HG02610 (cell line): ENCODE data around the gene SRRM5.
A peak's percentile ranks its signal among the peaks of the same experiment; 100 is the strongest.
"Not testable (repeated sequence)": the region's sequence is repeated elsewhere in the genome, so short reads cannot be mapped to it uniquely, and the experiment has no call there.

Source experiments
- ATAC-seq: cut with Tn5 transposase; IDR thresholded peaks from one replicate; pipeline ENCODE4 v1.9.1; 2021; ENCODE audit warnings: mild to moderate bottlenecking, moderate library complexity; ENCODE audit not compliant: unreplicated experiment

SRRM5 gene

GRCh38 chr19:43591904-43592772, 19.8 kb upstream of the SRRM5 start:
- ATAC-seq = no peak

DNA sequence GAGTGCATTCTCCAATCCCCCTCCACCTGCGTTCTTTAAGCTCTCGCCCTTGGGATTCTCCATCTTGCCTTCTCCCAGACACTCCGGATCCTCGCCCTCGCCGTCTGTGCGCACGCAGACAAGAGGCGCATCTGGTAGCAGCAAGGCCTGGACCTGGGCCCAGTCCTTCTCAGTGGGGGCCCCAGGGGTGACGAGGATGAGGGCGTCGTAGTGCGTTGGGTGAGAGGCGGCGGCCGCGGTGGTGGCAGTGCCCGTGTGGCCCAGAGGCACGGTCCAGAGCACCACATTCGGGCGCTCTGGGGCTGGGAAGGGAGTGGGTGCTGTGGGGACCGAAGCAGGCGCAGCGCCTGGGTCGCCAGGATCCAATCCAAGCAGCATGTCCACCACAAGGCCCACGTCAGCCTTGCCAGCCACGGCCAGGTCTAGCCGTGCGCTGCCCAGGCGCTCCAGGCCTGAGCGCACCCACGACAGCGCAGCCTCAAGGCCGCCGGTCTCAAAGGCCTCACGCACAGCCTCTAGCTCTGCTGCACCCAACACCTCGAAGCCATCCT, 19.0 kb upstream of the SRRM5 start:
- no peak for ATAC-seq

DNA sequence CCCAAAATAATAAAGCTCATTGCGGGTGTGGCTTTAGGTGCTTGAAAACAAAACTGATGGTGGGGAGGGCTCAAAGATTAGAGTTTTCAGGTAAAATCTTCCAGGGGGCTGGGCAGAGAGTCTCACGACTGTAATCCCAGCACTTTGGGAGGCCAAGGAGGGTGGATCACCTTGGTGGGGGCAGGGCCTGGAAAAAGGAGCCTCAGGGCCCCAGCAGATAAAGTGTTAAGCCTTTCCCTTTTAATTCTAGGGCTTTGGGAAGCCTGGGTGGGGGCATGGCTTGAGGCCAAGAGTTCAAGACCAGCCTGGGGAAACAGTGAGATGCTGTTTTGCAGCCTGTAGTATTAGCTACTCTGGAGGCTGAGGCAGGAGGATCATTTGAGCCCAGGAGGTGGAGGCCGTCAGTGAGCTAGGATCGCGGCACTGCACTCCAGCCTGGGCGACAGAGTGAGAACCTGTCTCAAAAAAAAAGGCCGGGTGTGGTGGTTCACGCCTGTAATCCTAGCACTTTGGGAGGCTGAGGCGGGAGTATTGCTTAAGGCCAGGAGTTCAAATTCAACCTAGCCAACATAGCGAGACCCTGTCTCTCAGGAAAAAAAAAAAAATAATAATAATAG, 17.7 kb upstream of the SRRM5 start:
- ATAC-seq = no peak

DNA sequence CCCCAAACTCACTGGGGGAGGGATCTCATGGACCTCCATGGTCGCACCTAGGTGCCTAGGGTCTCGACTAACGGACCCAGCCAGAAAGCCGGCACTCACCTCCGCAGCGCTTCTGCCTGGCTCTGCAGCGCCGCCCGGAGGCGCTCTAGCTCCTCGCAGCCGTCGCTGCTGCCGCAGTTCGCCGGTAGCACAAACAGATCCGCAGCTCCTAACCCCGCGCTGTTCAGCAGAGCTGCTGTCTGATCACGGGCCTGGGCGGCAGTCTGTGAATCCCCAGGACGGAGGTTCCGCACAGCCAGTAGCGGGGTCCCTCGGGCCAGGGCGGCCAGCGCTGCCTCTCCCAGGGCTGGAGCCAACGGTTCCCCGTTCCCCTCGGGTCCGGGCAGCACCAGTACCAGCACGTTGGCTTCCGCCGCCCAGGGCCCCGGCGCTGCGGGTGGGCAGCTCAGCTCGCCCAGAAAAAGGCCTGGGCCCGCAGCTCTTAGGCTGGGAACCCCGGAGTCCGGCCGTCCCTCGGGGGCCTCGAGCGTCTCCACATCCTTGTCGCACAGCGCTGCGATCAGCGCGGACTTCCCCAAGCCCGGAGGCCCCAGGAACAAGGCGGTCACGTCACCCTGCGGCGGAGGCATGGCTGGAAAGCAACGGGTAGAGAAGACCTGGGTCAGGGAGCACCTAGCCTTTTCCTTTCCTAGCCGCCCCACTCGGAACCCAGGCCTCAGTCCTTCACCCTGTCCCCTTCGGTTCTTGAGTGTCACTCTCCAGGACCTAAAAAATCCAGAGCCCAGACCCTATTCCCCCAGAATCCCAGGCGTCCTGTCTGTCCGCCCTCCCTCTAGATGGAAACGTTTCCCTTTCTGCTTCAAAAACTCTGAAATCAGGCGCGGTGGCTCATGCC, 16.9 kb upstream of the SRRM5 start:
- ATAC-seq = peak; percentile 26

DNA sequence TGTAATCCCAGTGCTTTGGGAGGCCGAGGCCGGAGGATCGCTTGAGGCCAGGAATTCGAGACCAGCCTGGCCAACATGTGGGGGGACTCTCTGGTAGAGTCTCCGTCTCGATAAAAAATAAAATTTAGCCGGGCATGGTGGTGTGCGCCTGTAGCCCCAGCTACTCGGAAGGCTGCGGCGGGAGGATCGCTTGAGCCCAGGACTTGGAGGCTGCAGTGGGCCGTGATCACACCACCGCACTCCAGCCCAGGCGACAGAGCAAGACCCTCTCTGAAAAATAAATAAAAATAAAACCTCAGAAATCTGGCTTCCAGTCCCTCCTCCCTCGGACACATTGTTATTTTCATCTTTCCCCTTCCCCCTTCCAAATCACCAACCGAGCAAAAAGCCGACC, 16.3 kb upstream of the SRRM5 start:
- no peak for ATAC-seq

DNA sequence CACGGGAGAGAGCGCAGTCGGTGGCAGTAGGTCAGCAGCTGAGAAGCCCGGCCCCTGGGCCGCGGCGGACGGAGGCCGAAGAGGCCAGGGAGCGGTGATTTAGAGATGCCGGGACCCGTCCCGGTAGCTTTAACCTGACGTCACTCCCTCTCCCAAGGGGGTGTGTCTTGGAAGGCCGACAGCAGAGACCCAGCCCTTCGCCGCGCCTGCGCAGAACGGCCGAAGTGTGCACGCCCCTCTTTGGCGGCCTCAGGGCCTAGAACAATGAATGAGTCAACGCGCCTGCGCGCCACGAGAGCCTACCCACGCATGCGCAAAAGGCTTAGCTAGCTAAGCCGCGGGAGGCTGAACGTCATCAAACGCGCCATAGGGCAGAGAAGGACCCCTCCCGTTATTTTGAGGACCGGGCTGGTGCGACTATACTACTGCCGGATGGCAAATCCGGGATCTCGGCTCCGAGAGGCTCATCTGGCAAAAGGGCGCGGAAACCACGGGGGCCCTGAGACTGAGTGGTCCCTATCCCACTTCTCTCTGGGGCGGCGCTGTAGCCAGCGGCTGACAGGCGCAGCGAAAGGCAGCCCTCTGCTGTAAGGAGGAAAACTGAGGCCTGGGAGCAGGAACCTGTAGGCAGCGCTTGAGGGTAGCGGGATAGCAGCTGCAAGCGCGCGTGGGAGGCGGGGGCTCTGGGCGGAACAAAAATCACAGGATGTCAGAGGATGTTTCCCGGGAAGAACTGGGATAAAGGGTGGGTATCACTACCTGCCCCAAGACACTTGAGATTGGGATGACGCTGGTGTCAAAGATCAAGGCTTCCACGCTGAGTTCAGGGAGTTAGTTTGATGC, 15.7 kb upstream of the SRRM5 start, which contains the start of the genes IRGQ and ZNF576:
Gene IRGQ, minus strand, starts transcription at position 136 of the 843 bp plus-strand sequence. CDS start 796 bp downstream, outside the sequence.
Gene ZNF576, plus strand, starts transcription at position 597 of the 843 bp plus-strand sequence. CDS start 514 bp downstream, outside the sequence.
- ATAC-seq = peak; percentile 77

- no peak for ATAC-seq
Observed at GRCh38 chr19:43596842-43597461, 14.9 kb upstream of the SRRM5 start.

DNA sequence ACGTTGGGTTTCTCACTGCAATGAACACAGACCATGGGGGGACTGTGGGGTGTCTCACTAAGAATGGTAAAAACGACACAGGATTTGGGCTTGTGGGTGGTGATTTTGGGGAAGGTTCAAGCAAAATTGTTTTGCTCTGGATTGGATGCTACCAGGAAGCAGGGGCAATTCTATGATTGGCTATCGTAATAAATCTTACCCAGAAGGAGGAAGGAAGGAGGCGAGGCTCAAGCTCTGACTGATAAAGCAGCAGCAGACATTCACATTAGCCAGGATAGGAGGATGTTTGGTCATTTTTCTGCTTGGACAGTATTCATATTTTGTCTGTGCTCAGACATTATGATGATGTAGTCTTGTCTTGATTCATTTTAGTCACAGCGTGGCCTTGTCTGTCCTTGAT, 14.0 kb upstream of the SRRM5 start:
- ATAC-seq = no peak

GRCh38 chr19:43598445-43599240, 13.2 kb upstream of the SRRM5 start:
- no peak for ATAC-seq

- ATAC-seq = no peak
Observed at GRCh38 chr19:43599635-43600295, 12.1 kb upstream of the SRRM5 start.

GRCh38 chr19:43600326-43600725, 11.6 kb upstream of the SRRM5 start:
- ATAC-seq = not testable (repeated sequence)

- no peak for ATAC-seq
Observed at GRCh38 chr19:43605875-43606568, 5.9 kb upstream of the SRRM5 start.

- no peak for ATAC-seq
Observed at GRCh38 chr19:43606569-43607229, 5.2 kb upstream of the SRRM5 start.

DNA sequence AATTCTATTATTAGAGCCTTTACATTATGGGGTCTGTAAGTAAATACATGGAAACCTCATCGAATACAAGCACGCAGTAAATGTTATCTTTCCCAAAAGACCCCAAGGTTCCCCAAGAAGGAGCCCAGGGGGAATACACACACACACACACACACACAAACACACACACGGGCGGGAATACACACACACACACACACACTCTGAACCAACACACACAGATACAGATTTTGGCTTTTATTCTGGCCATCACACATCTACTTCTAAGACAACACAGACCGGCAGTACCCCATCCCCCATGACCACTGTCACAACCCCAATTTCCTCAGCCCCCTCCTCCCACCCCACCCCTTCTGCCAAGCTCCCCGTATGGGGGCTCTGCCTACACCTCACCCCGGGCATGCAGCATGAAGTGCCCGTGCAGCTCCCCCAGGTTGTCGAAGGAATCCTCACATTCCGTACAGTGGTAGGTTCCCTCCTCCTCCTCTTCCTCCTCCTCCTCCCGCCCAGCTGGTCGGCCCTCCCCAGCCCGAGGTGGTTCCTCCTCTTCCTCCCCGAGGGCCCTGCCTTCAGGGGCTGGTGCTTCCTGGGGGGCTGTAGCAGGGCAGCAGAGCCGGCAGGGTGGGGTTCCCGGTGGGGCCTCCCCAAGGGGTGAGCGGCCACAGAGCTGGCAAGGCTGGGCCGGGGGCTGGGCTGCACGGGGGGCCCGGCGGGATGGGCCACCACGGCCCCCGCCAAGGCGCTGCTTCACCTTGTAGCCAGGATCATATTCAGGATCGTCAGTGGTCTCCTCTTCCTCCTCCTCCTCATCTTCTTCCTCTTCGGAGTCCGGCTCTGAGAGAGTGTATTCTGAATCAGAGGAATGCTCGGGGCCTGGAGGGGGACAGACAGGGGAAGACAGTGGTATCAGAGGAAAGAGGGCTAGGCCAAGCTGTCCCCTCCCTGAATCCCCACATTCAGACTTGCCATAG, 4.4 kb upstream of the SRRM5 start:
- no peak for ATAC-seq

DNA sequence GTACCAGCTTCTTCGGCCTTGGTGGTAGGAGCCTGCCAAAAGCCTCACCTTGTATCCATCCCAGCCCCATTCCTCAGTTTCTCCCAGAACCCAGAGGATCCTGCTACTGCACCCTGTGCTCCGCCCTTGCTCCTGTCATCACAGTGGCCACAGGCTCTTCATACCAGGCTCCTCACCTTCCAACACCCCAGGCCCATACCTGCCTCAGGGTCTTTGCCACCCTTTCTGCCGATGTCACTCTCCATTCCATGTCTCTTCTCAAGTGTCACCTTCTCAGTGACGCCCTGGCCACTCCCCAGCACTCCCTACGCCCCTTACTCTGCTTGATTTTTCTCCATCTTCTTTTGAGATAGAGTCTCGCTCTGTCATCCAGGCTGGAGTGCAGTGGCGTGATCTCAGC, 2.0 kb upstream of the SRRM5 start:
- ATAC-seq = no peak

DNA sequence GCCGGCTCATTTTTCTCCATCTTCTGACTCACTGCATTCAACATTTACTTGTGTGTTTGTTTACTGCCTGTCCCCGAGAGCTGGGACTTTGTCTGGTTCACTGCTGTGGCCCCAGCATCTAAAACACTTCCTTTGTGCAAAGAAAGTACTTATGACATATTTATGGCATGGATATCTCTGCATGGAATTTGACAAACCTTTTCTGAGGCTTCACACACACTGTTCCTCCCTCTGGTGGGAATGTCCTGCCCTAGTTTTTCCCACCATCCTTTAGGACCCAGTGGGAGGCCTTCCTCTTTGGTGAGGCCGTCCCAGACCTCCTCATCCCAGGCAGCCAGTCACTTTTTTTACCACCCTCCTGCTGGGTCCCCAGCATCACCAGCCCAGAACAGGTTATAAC, 1.4 kb upstream of the SRRM5 start:
- ATAC-seq = no peak
